GM12878 (cell line): Measurements from ENCODE around the gene GALT.

Source experiments
- CTCF ChIP-seq, 3 experiments: IDR thresholded peaks in 2 of 3; conservative IDR thresholded peaks in 1 of 3; 2 replicates each; pipeline ENCODE4 v1.5.1; 2011; ENCODE audit warnings: low read depth in 3 of 3, low read length in 3 of 3, mild to moderate bottlenecking in 3 of 3, control low read depth in 2 of 3, moderate library complexity in 2 of 3, inconsistent platforms in 1 of 3, mixed read lengths in 1 of 3; ENCODE audit not compliant: control insufficient read depth in 2 of 3, insufficient read depth in 1 of 3; ENCODE audit errors: extremely low read depth in 1 of 3
- EP300 ChIP-seq, 2 experiments: fragments of 150-350 bp in 1 of 2; IDR thresholded peaks; 2 replicates each; pipeline ENCODE4 v1.6.1; 2011 to 2012; ENCODE audit warnings: low read depth in 2 of 2, low read length in 2 of 2, borderline replicate concordance in 1 of 2, improper control_type of control experiment in 1 of 2, inconsistent platforms in 1 of 2; ENCODE audit not compliant: control insufficient read depth in 1 of 2
- EZH2 ChIP-seq: IDR thresholded peaks from 2 replicates; pipeline ENCODE4 v1.6.1; 2012; ENCODE audit warnings: low read depth, mild to moderate bottlenecking, control low read depth, inconsistent platforms, low read length, borderline replicate concordance; ENCODE audit not compliant: control insufficient read depth
- FOXM1 ChIP-seq: IDR thresholded peaks from 2 replicates; pipeline ENCODE4 v1.6.1; 2012; ENCODE audit warnings: low read depth, mild to moderate bottlenecking, inconsistent platforms, low read length, moderate library complexity
- RAD51 ChIP-seq: fragments of 450-650 bp; IDR thresholded peaks from 2 replicates; pipeline ENCODE4 v1.6.1; 2016; ENCODE audit warnings: moderate library complexity, mild to moderate bottlenecking, inconsistent platforms
- SREBF1 ChIP-seq: IDR thresholded peaks from 2 replicates; pipeline ENCODE4 v1.6.1; 2012; ENCODE audit warnings: mild to moderate bottlenecking, low read length
- TAF1 ChIP-seq: IDR thresholded peaks from 2 replicates; pipeline ENCODE4 v1.6.1; 2011; ENCODE audit warnings: mild to moderate bottlenecking, low read depth, low read length, borderline replicate concordance
- TCF12 ChIP-seq: IDR thresholded peaks from 2 replicates; pipeline ENCODE4 v1.6.1; 2011; ENCODE audit warnings: low read depth, mild to moderate bottlenecking, low read length
- TCF7 ChIP-seq: IDR thresholded peaks from 2 replicates; pipeline ENCODE4 v1.6.1; 2014; ENCODE audit warnings: antibody characterized with exemption, borderline replicate concordance
- YBX1 ChIP-seq: fragments of 450-650 bp; IDR thresholded peaks from 2 replicates; pipeline ENCODE4 v1.6.1; 2016; ENCODE audit warnings: antibody characterized with exemption
- YY1 ChIP-seq: IDR thresholded peaks from 2 replicates; pipeline ENCODE4 v1.6.1; 2011; ENCODE audit warnings: low read depth, mild to moderate bottlenecking, low read length

GRCh38 chr9:34601937-34602573, 44.4 kb upstream of the GALT start:
- TF ChIP-seq EZH2, result no peak
- TF ChIP-seq RAD51, result no peak
- no peak for TF ChIP-seq EP300 (IDR thresholded peaks at IDR 0.05; ENCODE audit: borderline replicate concordance in 1 of 2, control insufficient read depth in 1 of 2, low read depth in 2 of 2, low read length in 2 of 2)
- no peak for TF ChIP-seq TAF1
- no peak for TF ChIP-seq YY1
- no peak for TF ChIP-seq FOXM1
- no peak for TF ChIP-seq TCF7
- TF ChIP-seq TCF12, result no peak
- TF ChIP-seq SREBF1, result no peak
- no peak for TF ChIP-seq YBX1
- TF ChIP-seq CTCF (IDR thresholded peaks at IDR 0.05 in 2 of 3, conservative IDR thresholded peaks at IDR 0.05 in 1 of 3; ENCODE audit: control insufficient read depth in 2 of 3, extremely low read depth in 1 of 3, insufficient read depth in 1 of 3, low read depth in 3 of 3, low read length in 3 of 3), result no peak
